ENCODE data around the gene SEL1L3.
A peak's percentile ranks its signal among the peaks of the same experiment; 100 is the strongest.

SEL1L3 gene

GRCh38 chr4:25710637-25711036, 152.2 kb downstream of the SEL1L3 start:
- no peak for DNase-seq (ENCODE audit: low read depth)
- TF ChIP-seq CTCF (conservative IDR thresholded peaks at IDR 0.05; ENCODE audit: low read depth, low read length) = no peak
- H3K4me3 ChIP-seq (ENCODE audit: low read depth, low read length) = no peak overlapping the region

GRCh38 chr4:25704516-25704915, 158.3 kb downstream of the SEL1L3 start:
- DNase-seq (ENCODE audit: low read depth) = no peak
- no peak overlapping the region for H3K4me3 ChIP-seq (ENCODE audit: low read depth, low read length)
- TF ChIP-seq CTCF (conservative IDR thresholded peaks at IDR 0.05; ENCODE audit: low read depth, low read length) = no peak

GRCh38 chr4:25703731-25704388, 158.9 kb downstream of the SEL1L3 start:
- no peak for DNase-seq (ENCODE audit: low read depth)
- H3K4me3 ChIP-seq (ENCODE audit: low read depth, low read length) = no peak overlapping the region
- TF ChIP-seq CTCF (conservative IDR thresholded peaks at IDR 0.05; ENCODE audit: low read depth, low read length) = no peak

GRCh38 chr4:25702848-25703247, 159.9 kb downstream of the SEL1L3 start:
- H3K4me3 ChIP-seq (ENCODE audit: low read depth, low read length) = no peak overlapping the region
- DNase-seq (ENCODE audit: low read depth) = peak; percentile 76
- peak; percentile 7 for TF ChIP-seq CTCF (conservative IDR thresholded peaks at IDR 0.05; ENCODE audit: low read depth, low read length)

DNA sequence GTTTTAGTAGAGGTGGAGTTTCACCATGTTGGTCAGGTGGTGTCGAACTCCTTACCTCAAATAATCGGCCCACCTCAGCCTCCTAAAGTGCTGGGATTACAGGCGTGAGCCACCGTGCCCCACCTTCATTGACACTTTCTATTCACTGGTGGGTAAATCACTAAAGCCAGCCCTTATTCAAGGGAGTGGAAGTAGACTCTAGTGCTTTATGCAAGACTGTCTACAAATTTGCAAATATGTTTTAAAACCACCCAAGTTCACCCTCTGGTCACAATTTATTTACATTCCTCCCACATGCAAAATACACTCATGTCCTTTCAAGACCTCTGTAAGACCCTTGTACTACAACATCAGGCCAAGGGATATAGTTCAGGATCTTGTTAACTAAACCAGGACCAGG, 162.1 kb downstream of the SEL1L3 start:
- no peak for DNase-seq (ENCODE audit: low read depth)
- H3K4me3 ChIP-seq (ENCODE audit: low read depth, low read length) = no peak overlapping the region
- no peak for TF ChIP-seq CTCF (conservative IDR thresholded peaks at IDR 0.05; ENCODE audit: low read depth, low read length)

GRCh38 chr4:25697516-25697915, 165.3 kb downstream of the SEL1L3 start:
- no peak for TF ChIP-seq CTCF (conservative IDR thresholded peaks at IDR 0.05; ENCODE audit: low read depth, low read length)
- no peak for DNase-seq (ENCODE audit: low read depth)
- H3K4me3 ChIP-seq (ENCODE audit: low read depth, low read length) = no peak overlapping the region

All from choroid plexus epithelial cell (primary cell).